Fibroblast of skin of right biceps (primary cell): ENCODE results near the gene PCSK9.
"Not testable (repeated sequence)": the region's sequence is repeated elsewhere in the genome, so short reads cannot be mapped to it uniquely, and the experiment has no call there.

ENCODE experiments used
- DNase-seq: peaks from one replicate; pipeline ENCODE4 v3.0.0-alpha.2; 2013

PCSK9 gene

GRCh38 chr1:55010194-55010886, 29.0 kb upstream of the PCSK9 start:
- no peak for DNase-seq

DNA sequence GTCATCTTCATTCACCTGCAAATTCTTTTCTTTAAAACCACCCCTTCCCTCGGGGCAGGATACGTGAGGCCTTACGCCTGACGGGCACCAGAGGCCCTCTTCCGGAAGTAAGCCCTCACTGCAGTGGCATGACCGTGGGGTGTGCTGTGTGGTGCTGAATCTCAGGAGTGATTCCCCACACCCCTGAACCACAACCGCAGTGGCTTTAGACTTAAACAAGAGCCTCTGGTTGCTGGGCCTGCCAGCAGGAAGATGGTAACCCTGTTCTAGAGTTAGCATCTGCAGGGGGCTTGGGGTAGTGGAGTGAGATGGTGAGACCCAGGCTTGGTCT, 28.5 kb upstream of the PCSK9 start:
- no peak for DNase-seq

GRCh38 chr1:55012661-55013060, 26.7 kb upstream of the PCSK9 start:
- DNase-seq, result no peak

- DNase-seq, result no peak
Measured at GRCh38 chr1:55015123-55015522, 24.2 kb upstream of the PCSK9 start.

DNA sequence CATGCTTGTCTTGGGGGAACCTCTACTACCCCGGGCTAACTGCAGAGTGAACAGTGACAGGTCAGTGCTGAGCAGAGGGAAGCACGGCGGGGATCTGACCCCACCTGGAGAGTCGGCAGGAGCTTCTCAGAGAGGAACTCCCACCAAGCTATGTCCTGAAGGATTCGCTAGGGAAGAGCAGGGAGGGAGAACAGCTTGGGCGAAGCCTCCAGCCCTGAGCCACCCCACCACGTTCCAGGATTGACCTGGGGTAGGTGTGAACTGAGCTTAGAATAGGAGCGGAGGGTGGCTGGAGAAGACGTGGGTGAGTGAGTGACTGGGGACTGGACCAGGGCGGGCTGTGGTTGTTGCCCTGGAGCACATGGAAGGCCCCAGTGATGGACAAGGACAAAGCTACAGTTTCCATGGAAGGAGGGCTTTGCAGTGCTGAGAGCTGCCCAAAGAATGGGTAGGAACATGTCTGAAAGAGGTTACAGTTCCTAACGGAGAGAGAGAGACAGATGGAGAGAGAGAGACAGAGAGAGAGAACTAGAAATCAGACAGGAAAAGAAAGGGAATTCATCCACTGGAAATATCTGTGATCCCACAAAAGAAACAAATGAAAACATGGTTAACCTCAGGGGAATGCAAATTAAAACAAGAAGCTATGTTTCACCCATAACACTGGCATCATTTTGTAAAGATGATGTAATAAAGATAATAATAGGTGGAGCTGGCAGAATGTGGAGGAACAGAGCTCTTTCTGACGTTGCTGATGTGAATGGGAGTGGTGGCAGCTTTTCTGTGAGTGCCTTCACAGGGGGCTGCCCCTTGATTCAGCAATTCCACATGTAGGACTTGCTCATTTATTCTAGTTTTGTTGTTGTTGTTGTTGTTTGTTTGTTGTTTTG, 23.4 kb upstream of the PCSK9 start:
- no peak for DNase-seq

- no peak for DNase-seq
Measured at GRCh38 chr1:55018395-55018794, 21.0 kb upstream of the PCSK9 start.

DNA sequence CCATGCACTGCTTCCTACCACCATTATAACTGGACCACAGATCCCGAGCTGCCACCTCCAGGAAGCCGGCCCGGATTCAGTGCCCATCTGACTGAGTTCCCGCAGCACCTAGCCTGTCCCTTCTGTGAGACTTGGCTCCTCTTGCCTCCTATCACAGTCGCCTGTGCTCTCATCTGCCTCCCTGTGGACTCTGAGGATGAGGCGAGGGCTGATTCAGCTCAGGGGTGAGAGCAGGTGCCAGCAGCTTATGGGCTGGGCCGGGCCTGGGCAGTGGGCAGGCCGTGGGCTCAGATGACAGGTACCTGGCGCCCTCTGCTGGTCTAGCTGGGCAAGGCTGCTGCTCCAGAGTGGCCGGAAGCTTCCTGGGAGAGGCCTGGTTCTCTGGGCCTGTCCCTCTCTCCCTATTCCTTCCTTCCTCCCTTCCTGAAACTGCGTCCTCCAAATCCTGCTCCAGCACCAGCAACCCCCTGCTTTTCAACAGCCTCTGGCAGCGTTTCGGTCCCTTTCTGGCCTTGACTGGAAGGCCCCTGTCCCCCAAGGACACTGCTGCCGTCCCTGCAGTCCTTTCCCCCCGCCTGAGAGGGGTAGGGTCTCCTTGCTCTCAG, 17.3 kb upstream of the PCSK9 start:
- peak; percentile 86 for DNase-seq

DNA sequence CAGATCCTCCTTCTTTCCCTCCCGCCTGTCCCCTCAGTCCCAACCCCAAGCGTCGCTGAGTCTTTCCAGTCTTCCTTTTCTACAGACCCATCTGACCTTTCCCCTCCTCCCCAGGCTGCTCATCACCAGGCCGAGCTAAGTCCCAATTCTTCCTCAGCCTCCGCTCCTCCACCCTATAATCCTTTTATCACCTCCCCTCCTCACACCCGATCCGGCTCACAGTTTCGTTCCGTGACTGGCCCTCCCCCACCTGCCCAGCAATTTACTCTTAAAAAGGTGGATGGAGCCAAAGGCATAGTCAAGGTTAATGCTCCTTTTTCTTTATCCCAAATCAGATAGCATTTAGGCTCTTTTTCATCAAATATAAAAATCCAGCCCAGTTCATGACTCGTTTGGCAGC, 15.2 kb upstream of the PCSK9 start:
- not testable (repeated sequence) for DNase-seq

DNA sequence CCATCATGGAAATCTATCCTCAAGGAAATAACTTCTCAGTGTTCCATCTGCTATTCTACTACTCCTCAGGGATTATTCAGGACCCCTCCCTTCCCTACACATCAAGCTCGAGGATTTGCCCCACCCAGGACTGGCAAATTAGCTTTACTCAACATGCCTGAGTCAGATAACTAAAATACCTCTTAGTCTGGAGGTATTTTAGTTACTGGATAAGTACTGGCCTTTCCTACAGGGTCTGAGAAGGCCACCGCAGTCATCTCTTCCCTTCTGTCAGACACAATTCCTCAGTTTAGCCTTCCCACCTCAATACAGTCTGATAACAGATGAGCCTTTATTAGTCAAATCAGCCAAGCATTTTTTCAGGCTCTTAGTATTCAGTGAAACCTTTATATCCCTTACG, 12.7 kb upstream of the PCSK9 start:
- not testable (repeated sequence) for DNase-seq

GRCh38 chr1:55031098-55031497, 8.2 kb upstream of the PCSK9 start:
- DNase-seq, result not testable (repeated sequence)

GRCh38 chr1:55033265-55033614, 6.1 kb upstream of the PCSK9 start:
- no peak for DNase-seq

DNA sequence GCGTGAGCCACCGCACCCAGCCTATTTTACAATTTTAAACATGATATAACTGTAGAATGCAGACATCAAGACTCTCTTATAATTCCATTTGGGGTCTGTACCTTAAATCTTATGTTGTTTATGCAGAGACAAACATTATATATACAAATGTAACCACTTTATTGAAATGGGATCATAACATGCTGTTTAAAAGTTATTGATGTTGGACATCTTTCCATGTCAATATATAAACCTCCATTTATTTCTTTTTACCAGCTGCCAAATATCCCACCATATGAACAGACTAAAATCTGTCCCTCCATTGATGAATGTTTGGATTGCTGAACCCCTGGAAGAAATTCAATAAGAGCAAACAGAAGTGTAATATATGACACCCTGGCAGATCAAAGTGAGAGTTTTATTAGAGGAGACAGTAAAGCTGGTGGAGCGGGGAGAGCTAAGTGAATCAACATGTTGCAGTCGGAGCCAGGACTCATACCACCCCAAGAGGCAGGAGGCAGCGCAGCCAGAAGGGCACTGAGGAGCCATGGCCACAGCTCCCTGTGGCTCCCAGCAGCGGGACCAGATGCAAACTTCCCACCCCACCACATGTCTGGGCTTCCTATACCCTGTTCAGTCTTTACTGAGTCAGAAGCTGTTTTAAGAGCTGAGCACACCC, 4.7 kb upstream of the PCSK9 start:
- DNase-seq, result peak; percentile 5

DNA sequence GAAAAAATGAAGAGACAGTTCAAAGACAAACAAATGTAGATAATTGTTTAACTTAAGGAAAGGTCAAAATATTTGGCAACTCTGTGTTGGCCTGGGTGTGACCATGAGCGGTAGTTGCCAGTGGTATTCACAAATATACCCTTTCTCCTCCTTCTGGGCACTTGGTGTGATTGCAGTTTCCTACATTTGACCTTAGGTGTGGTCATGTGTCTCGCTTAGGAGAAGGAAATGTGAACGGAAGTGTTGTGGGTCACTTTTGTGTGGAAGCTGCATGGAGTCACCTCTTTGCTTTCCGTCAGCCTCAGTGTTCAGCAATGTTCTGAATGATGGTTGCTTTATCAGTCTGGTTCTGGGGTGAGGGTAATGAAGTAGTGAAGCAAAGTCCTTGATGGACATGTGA, 3.4 kb upstream of the PCSK9 start:
- DNase-seq, result no peak

DNA sequence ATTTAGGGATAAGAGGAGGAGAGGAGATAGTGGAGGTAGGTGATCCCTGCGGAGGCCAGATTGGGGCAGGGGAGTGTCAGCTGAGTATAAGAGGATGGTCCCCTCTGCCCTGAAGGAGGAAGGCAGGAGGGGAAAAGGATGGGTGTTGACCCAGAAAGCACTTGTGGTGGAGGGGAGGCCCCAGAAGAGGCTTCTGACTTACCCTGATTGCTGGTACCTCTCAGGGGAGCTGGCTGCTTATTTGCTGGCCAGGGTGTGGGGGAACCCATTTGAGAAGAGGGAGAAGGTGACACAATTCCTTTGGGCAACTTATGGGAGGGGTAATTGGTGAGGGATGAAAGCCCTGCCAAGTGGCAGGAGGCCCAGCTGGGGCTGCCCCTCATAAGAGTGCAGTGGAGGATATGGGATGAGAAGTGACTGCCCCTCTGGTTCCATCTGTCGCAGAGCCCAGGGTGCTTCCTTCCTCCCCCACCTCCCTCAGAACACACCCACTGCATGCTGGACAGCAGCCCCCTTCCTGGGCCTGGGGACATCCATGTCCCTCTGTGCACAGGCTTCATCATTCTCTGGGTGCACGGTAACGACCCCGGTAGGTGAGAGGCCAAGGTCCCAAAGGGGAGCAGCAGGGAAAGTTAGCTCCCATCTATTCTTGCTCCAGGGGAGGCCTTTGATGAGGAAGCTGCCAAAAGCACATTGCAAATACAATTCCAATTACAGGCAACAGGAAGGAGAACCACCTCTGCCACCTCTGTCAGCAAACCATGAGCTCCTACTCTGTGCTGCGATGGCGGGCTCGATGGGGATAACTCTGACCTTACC, 1.4 kb upstream of the PCSK9 start:
- DNase-seq, result no peak

GRCh38 chr1:55038552-55038838, 853 bp upstream of the PCSK9 start:
- no peak for DNase-seq

GRCh38 chr1:55038974-55039341, 390 bp upstream of the PCSK9 start:
- no peak for DNase-seq

GRCh38 chr1:55040083-55040932, 960 bp downstream of the PCSK9 start:
- no peak for DNase-seq

DNA sequence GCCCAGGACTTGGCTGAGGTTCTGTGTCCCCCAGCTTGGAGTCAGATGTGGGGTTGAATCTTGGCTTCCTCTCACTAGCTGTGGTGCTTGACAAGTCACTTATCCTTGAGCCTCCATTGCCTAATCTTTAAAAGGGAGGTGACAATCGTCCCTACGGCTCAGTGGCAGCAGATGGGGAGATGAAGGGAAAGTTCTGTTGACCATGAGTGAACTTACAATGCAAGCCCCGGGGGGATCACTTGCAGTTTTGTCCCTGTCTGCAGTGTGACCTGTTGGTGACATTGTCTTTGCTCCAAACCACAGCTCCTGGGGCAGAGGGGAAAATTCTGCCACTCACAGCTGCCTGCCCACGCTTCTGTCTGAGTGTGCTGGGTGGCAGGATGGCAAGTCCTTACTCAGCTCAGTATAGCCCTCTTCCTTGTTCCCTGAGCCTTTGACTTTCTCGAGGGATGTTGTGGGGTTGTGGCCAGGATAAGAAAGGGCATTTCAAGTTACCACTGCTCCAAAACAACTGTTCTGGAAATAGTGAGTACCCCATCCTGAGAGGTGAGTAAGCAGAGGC, 1.7 kb downstream of the PCSK9 start:
- DNase-seq, result no peak

GRCh38 chr1:55041613-55042012, 2.3 kb downstream of the PCSK9 start:
- DNase-seq, result no peak

GRCh38 chr1:55043011-55043410, 3.7 kb downstream of the PCSK9 start:
- DNase-seq, result no peak

GRCh38 chr1:55043726-55044125, 4.4 kb downstream of the PCSK9 start:
- no peak for DNase-seq
